Mesenchymal stem cell (in vitro differentiated cells and primary cell): ENCODE measurements around the gene RNFT2.
A peak's percentile ranks its signal among the peaks of the same experiment; 100 is the strongest.

Experiments
- DNase-seq: peaks from one replicate; pipeline ENCODE4 v3.0.0-alpha.2; 2013
- H2AFZ ChIP-seq: one replicate; pipeline ENCODE4 v1.6.1; 2013; ENCODE audit warnings: low read depth, mild to moderate bottlenecking, control low read depth, inconsistent platforms, low read length, moderate library complexity
- H2AK5ac ChIP-seq: 2 replicates; pipeline ENCODE4 v1.6.1; 2013; ENCODE audit warnings: low read length, moderate library complexity, mild to moderate bottlenecking, inconsistent platforms; ENCODE audit not compliant: severe bottlenecking
- H2BK120ac ChIP-seq: one replicate; pipeline ENCODE4 v1.6.1; 2013; ENCODE audit warnings: low read depth, mild to moderate bottlenecking, inconsistent platforms, low read length, moderate library complexity
- H2BK12ac ChIP-seq, 2 experiments: one replicate each; pipeline ENCODE4 v1.6.1; 2013; ENCODE audit warnings: inconsistent platforms in 2 of 2, low read length in 2 of 2, mild to moderate bottlenecking in 2 of 2, moderate library complexity in 2 of 2, control low read depth in 1 of 2
- H2BK15ac ChIP-seq: one replicate; pipeline ENCODE4 v1.6.1; 2013; ENCODE audit warnings: mild to moderate bottlenecking, low read depth, inconsistent platforms; ENCODE audit not compliant: poor library complexity, severe bottlenecking
- H2BK5ac ChIP-seq: 2 replicates; pipeline ENCODE4 v1.6.1; 2013; ENCODE audit warnings: low read depth, mild to moderate bottlenecking, low read length, control low read depth, inconsistent platforms; ENCODE audit not compliant: poor library complexity, severe bottlenecking
- H3K14ac ChIP-seq, 2 experiments: one replicate each; pipeline ENCODE4 v1.6.1; 2013; ENCODE audit warnings: inconsistent platforms in 2 of 2, low read length in 2 of 2, control low read depth in 1 of 2, mild to moderate bottlenecking in 1 of 2, moderate library complexity in 1 of 2
- H3K18ac ChIP-seq, 2 experiments: one replicate each; pipeline ENCODE4 v1.6.1; 2013; ENCODE audit warnings: inconsistent platforms in 2 of 2, low read length in 2 of 2, control low read depth in 1 of 2, low read depth in 1 of 2, mild to moderate bottlenecking in 1 of 2
- H3K23ac ChIP-seq, 2 experiments: one replicate each; pipeline ENCODE4 v1.6.1; 2013; ENCODE audit warnings: inconsistent platforms in 2 of 2, low read length in 2 of 2, mild to moderate bottlenecking in 2 of 2, moderate library complexity in 2 of 2, control low read depth in 1 of 2
- H3K27ac ChIP-seq: 2 replicates; pipeline ENCODE4 v1.5.1; 2013; ENCODE audit warnings: mild to moderate bottlenecking, moderate library complexity, low read length, control low read depth, inconsistent platforms; ENCODE audit not compliant: poor library complexity, severe bottlenecking
- H3K27me3 ChIP-seq, 2 experiments: 2 replicates each; pipeline versions ENCODE4 v1.6.1 to v1.7.0; 2013; ENCODE audit warnings: low read length in 2 of 2, mild to moderate bottlenecking in 2 of 2, moderate library complexity in 2 of 2, control low read depth in 1 of 2, inconsistent platforms in 1 of 2; ENCODE audit not compliant: control insufficient read depth in 1 of 2, insufficient read depth in 1 of 2
- H3K36me3 ChIP-seq, 2 experiments: 2 replicates each; pipeline versions ENCODE4 v1.6.1 to v1.7.0; 2013; ENCODE audit warnings: low read length in 2 of 2, control low read depth in 1 of 2, inconsistent platforms in 1 of 2, low read depth in 1 of 2, mild to moderate bottlenecking in 1 of 2; ENCODE audit not compliant: insufficient read depth in 2 of 2, control insufficient read depth in 1 of 2
- H3K4ac ChIP-seq, 2 experiments: one replicate each; pipeline ENCODE4 v1.6.1; 2013; ENCODE audit warnings: inconsistent platforms in 2 of 2, low read length in 2 of 2, mild to moderate bottlenecking in 2 of 2, moderate library complexity in 2 of 2, control low read depth in 1 of 2, low read depth in 1 of 2
- H3K4me1 ChIP-seq: 2 replicates; pipeline ENCODE4 v1.6.1; 2013; ENCODE audit warnings: low read depth, low read length, control low read depth; ENCODE audit not compliant: control insufficient read depth, insufficient read depth
- H3K4me2 ChIP-seq: 2 replicates; pipeline ENCODE4 v1.6.1; 2013; ENCODE audit warnings: low read length, mild to moderate bottlenecking, inconsistent platforms; ENCODE audit not compliant: poor library complexity, severe bottlenecking
- H3K4me3 ChIP-seq, 2 experiments: 2 replicates each; pipeline versions ENCODE4 v1.5.1 to v1.7.0; 2013; ENCODE audit warnings: low read length in 2 of 2, mild to moderate bottlenecking in 2 of 2, control low read depth in 1 of 2, low read depth in 1 of 2; ENCODE audit not compliant: insufficient read depth in 1 of 2
- H3K79me1 ChIP-seq: replicated peaks from 2 replicates; pipeline ENCODE4 v1.6.1; 2013; ENCODE audit warnings: mild to moderate bottlenecking, control low read depth, low read length, inconsistent platforms; ENCODE audit not compliant: poor library complexity, severe bottlenecking
- H3K9ac ChIP-seq: 2 replicates; pipeline ENCODE4 v1.7.0; 2013; ENCODE audit warnings: mild to moderate bottlenecking, low read length, moderate library complexity
- H3K9me3 ChIP-seq: 2 replicates; pipeline ENCODE4 v1.7.0; 2013; ENCODE audit warnings: mild to moderate bottlenecking, low read length; ENCODE audit not compliant: control insufficient read depth
- H4K8ac ChIP-seq: one replicate; pipeline ENCODE4 v1.6.1; 2013; ENCODE audit warnings: inconsistent platforms, mild to moderate bottlenecking, low read length, moderate library complexity
- H4K91ac ChIP-seq: one replicate; pipeline ENCODE4 v1.6.1; 2013; ENCODE audit warnings: mild to moderate bottlenecking, low read length, inconsistent platforms
- WGBS: methylation state at CpG from one replicate; pipeline ENCODE4 v1.1.7; 2013; ENCODE audit warnings: mixed read lengths; 5-methylcytosine and 5-hydroxymethylcytosine counted together

The RNFT2 gene

DNA sequence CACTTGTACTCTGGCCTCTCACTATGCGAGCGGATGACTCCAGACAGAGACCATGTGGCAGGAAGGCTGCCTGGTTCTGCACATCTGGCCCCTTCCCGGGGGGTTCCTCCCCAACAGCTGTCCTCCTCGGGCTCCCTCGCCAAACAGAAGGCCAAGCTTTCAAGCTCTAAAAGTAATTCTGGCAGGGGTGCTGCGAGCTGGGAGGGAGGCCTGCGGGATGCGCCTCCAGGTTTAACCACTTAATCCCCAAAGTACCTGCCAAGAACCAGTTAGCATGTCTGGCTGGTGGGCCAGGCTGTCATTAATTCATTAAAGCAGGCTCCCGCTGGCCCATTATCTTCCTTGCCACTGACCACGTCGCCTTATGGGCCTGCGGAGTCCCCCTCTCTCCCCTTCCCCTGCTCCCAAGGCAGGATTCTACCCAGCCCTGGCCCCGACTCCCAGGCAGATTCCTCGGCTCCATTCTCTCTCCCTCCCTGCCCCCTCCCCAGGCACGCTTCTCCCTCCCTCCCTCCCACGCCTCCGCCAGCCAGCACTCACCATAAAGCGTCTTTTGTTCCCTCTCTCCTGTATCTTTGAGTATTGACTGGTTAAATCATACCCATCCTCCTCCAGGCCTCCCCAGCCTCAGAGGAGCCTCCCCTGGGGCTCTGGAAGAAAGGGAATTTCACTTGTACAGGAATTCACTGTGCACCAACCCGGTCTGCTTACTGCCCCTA, 138.2 kb downstream of the RNFT2 start:
- Histone ChIP-seq H3K18ac (no peak overlapping the region), H2BK15ac (no peak overlapping the region), H3K4me3 (no peak overlapping the region), H3K4ac (no peak overlapping the region), H3K23ac (no peak overlapping the region), H3K27ac (no peak overlapping the region), H2BK5ac (no peak overlapping the region), H3K36me3 (no peaks in the 10 kb centered on the region), H4K8ac (no peak overlapping the region), H3K9me3 (peaks cover 14% of the 10 kb centered on the region), H3K4me2 (no peak overlapping the region), H2BK12ac (no peak overlapping the region), H2AK5ac (no peak overlapping the region), H2AFZ (no peak overlapping the region), H3K14ac (no peak overlapping the region), H4K91ac (peak overlapping the region; percentile 10), H3K27me3 (peaks cover 57 to 66% of the 10 kb centered on the region in 2 experiments), H3K4me1 (peaks cover 24% of the 10 kb centered on the region), H3K79me1 (no peaks in the 10 kb centered on the region), H2BK120ac (no peak overlapping the region), H3K9ac (no peak overlapping the region)
- 4% methylated on average over 19 of the region's 19 CpGs for WGBS
- DNase-seq = no peak

DNA sequence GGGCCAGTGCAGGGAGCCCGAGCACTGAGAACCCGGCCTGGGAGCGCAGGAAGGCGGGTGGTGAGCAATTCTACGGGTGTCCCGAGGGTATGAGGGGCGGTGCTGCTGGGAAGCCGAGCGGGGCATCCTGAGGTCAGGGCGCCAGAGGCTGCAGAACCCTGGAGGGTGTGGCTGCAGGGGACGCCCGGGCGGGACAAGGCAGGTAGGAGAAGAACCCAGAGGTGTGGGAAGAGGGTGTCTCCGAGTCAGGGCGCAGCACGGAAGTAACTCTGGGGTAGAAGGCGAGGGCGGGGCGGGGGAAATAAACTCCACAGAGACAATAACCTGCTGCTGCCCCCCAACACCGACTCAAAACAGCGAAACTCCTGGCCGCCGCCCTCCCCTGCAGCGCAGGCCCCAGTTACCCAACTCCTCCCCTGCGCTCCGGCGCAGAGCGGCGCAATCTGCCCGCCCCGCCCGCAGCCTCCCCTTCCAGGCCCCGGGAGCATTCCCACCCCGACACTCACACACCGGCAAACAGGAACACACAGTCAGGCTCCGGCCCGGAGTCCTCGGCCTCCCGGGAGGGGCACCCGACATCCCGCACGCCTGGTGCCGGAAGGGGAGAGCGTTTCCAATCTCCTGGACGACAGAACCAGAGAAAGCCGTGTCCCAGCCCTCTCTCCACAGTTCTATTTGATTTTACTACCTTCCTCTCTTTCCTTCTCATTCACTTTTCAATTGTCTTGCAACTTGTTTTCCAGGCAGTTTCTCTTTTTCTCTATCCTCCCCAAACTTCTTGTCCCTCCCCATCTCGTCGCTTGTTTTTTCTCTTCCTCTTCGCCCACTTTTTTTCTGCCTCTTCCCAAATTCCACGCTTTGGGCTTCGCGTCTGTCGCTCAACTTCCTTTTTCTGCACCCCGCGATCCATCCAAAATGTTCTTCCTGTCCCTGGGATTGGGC, 140.7 kb downstream of the RNFT2 start:
- H2BK12ac ChIP-seq = no peak overlapping the region
- H4K8ac ChIP-seq = no peak overlapping the region
- H3K18ac ChIP-seq = no peak overlapping the region
- no peak overlapping the region for H3K27ac ChIP-seq
- H3K4me2 ChIP-seq = peak overlapping the region; percentile 63
- H3K23ac ChIP-seq = no peak overlapping the region
- H2BK15ac ChIP-seq = no peak overlapping the region
- WGBS = 3% methylated on average over 45 of the region's 55 CpGs
- H4K91ac ChIP-seq = no peak overlapping the region
- H3K79me1 ChIP-seq = no peaks in the 10 kb centered on the region
- H2BK5ac ChIP-seq = no peak overlapping the region
- peaks cover 29% of the 10 kb centered on the region for H3K4me1 ChIP-seq
- DNase-seq = peak; percentile 18
- no peak overlapping the region for H3K4ac ChIP-seq
- H3K9me3 ChIP-seq = peaks cover 14% of the 10 kb centered on the region
- H3K4me3 ChIP-seq = peak overlapping the region; percentile 35 to 64
- H2BK120ac ChIP-seq = no peak overlapping the region
- H3K36me3 ChIP-seq = no peaks in the 10 kb centered on the region
- H3K14ac ChIP-seq = peak overlapping the region in 1 of 2 experiments; percentile 41
- H2AK5ac ChIP-seq = no peak overlapping the region
- H3K9ac ChIP-seq = peak overlapping the region; percentile 69
- H2AFZ ChIP-seq = no peak overlapping the region
- peaks cover 72 to 89% of the 10 kb centered on the region in 2 experiments for H3K27me3 ChIP-seq

DNA sequence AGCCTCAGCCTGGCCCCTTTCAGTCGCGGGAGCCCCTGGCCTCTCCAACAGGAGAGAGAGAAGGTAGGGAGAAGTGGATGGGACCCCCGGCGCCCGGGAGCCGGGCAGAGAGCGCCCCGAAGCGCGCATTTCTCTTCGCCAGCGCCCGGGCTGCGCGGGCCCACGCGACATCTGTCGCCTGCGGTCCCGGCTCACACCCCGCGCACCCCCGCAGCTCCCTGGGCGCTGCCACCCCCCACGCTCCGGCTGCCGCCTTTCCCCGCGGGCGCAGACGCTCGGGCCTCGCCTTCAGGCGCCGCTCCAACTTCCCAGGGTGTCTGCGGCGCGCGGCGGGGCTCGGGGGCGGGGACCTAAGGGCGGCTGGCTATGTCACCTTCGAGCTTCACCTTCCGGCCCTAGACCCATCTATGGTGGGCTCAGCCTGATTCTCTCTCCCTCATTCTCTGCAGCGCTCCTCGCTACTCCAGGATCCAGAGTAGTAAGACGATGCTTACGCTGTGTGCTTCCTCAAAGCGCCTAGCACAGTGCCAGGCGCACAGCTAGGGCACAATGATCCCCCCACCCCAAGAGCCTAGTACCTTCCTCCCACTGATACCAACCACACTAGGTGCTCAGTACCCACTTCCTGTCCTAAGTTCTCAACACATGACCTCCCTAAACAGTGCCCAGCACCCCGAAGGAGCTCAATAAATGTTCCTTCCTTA, 141.5 kb downstream of the RNFT2 start:
- Histone ChIP-seq H3K18ac (no peak overlapping the region), H2BK120ac (no peak overlapping the region), H3K9me3 (peaks cover 7% of the 10 kb centered on the region), H3K79me1 (no peaks in the 10 kb centered on the region), H3K4me3 (peak overlapping the region in 1 of 2 experiments; percentile 64), H3K4me1 (peaks cover 29% of the 10 kb centered on the region), H3K4ac (no peak overlapping the region), H3K27me3 (peaks cover 66 to 86% of the 10 kb centered on the region in 2 experiments), H4K8ac (no peak overlapping the region), H3K14ac (no peak overlapping the region), H2AFZ (no peak overlapping the region), H3K9ac (peak overlapping the region; percentile 69), H3K27ac (no peak overlapping the region), H4K91ac (no peak overlapping the region), H2BK5ac (no peak overlapping the region), H3K36me3 (no peaks in the 10 kb centered on the region), H2AK5ac (no peak overlapping the region), H2BK12ac (no peak overlapping the region), H3K23ac (no peak overlapping the region), H2BK15ac (no peak overlapping the region), H3K4me2 (peak overlapping the region; percentile 63)
- WGBS = 2% methylated on average over 50 of the region's 52 CpGs
- DNase-seq = no peak
